ENCODE measurements around the gene FAM120C.

Gene FAM120C

DNA sequence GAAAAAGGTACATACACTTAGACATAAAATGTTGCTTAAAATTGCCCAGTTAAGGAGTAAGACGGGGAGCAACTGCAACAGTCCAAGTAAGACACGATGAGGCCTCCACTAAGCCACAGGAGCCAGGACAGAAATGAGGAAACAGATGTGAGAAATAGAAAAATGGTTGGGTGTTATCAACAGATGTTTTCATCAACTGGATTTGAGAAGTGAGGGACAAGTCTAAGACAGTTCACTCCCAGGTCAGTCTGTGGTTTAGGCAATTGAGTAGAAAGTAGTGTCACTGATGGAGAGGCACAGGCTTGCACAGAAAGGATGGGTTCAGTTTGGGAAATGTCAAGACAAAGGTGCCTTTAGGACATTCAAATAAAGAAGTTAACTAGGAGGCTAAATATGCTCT lies 115.3 kb downstream of the FAM120C start:
- POLR2A ChIA-PET = no interaction called here
- TF ChIP-seq, protein P1, sequence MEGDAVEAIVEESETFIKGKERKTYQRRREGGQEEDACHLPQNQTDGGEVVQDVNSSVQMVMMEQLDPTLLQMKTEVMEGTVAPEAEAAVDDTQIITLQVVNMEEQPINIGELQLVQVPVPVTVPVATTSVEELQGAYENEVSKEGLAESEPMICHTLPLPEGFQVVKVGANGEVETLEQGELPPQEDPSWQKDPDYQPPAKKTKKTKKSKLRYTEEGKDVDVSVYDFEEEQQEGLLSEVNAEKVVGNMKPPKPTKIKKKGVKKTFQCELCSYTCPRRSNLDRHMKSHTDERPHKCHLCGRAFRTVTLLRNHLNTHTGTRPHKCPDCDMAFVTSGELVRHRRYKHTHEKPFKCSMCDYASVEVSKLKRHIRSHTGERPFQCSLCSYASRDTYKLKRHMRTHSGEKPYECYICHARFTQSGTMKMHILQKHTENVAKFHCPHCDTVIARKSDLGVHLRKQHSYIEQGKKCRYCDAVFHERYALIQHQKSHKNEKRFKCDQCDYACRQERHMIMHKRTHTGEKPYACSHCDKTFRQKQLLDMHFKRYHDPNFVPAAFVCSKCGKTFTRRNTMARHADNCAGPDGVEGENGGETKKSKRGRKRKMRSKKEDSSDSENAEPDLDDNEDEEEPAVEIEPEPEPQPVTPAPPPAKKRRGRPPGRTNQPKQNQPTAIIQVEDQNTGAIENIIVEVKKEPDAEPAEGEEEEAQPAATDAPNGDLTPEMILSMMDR (IDR thresholded peaks at IDR 0.05; ENCODE audit: control extremely low read depth, extremely low read depth, low read depth, missing control alignments) = no peak

DNA sequence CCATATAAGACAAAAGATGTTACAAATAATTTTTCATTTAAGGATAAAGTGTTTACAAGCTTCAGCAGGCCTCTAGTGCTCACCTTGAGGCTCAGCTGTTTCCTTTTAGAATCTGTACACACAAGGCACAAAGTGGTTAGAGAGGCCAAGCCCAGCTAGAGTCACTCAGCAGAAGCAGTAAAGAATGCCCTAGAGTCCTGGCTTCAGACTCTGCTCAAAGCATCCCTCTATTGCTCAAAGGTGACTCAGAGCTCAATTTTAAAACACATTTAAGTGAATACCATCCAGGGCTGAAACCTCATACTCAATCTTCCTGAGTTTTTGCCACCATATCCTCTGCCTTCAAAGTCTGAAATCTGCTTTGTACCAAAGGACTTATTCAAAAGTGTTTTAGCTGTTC lies 116.2 kb downstream of the FAM120C start:
- ChIA-PET CTCF (interaction anchor here (1.0 kb wide), 1 partner anchor 10 kb away, joined by 5 read pairs; no protein-coding TSS in a partner anchor), POLR2A (no interaction called here)
- TF ChIP-seq, protein P1 (IDR thresholded peaks at IDR 0.05; ENCODE audit: control extremely low read depth, extremely low read depth, low read depth, missing control alignments) = no peak
- no peak for DNase-seq (ENCODE audit: extremely low spot score)

More for the DNA sequence above, 115.3 kb downstream of the FAM120C start:
- CTCF ChIA-PET = interaction anchor here (1.0 kb wide), 1 partner anchor 9 kb away, joined by 5 read pairs; no protein-coding TSS in a partner anchor
- DNase-seq (ENCODE audit: extremely low spot score) = no peak

DNA sequence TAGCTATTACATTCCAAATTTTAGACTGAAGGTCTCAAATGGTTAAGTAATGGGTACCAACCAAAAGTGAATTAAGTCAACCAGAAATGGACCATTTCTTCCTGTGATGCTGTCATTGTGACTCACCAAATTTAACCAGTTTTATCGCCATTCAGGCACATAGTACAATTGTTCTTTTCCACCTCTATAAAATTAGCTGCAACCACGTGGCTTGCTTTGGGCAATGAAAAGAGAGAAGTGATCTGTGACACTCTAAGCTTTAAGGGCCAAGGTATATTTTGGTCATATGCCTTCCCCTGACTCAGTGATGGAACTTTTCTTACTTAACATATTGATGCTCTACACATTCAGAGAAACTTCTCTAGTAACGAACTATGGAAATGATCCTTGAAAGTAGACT lies 118.5 kb downstream of the FAM120C start:
- TF ChIP-seq, protein P1 (IDR thresholded peaks at IDR 0.05; ENCODE audit: control extremely low read depth, extremely low read depth, low read depth, missing control alignments) = no peak
- ChIA-PET CTCF (no interaction called here), POLR2A (no interaction called here)
- DNase-seq (ENCODE audit: extremely low spot score) = no peak

DNA sequence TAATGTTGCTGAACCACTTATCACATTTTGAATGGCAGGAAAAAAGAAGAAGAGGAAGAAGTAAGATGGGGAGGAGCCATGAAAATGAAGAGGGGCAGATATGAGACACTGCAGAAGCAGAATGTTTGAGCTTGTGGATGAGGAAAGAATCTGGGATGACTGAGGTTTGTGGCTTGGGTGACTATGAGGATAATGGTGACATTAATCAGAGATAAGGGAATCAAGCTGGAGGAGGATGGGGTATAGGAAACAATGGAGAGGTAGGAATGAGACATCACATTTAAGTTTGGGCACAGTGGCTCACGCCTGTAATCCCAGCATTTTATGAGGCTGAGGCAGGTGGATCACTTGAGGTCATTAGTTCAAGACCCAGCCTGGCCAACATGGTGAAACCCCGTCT lies 119.7 kb downstream of the FAM120C start:
- TF ChIP-seq, protein P1 (IDR thresholded peaks at IDR 0.05; ENCODE audit: control extremely low read depth, extremely low read depth, low read depth, missing control alignments) = no peak
- CTCF ChIA-PET = no interaction called here
- DNase-seq (ENCODE audit: extremely low spot score) = no peak
- POLR2A ChIA-PET = no interaction called here

DNA sequence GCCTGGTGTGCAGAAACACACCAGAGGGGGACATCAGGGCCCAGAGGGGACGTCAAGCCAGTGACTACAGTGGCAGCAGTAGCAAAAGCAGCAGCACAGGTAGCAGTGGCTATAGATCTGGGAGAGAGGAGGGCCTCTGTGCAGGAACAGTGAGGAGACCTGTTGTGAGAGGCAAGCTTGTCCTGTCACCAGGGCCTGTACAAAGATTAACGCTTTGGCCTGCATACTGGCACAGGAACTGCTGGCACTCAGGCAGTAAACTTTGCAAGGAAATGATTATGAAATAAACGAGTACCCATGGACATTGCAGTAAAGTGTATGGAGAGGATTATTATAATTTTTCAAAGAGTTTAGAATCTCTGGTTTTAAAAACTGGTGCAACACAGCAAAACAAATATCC lies 133.3 kb downstream of the FAM120C start:
- no peak for DNase-seq (ENCODE audit: extremely low spot score)
- ChIA-PET POLR2A (no interaction called here), CTCF (no interaction called here)
- TF ChIP-seq, protein P1 (IDR thresholded peaks at IDR 0.05; ENCODE audit: control extremely low read depth, extremely low read depth, low read depth, missing control alignments) = no peak

DNA sequence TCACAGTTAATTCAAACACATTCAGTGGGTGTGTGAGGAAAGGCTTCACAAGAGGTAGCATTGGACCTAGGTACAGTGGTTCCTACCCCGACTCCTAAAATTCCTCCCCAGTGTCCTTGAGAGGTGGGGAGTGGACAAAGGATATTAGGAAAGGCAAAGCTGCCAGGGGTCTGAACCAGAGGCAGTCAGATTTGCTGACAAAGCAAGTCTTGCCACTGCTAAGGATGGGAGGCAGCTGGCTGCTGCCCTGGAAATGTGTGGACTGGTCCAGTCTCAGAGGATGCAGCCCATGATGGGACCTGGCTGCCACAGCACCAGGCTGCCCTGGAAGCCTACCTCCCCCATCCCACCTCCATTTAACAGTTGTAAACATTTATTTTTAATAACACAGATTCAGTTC lies 134.6 kb downstream of the FAM120C start:
- POLR2A ChIA-PET = no interaction called here
- CTCF ChIA-PET = no interaction called here
- no peak for DNase-seq (ENCODE audit: extremely low spot score)
- TF ChIP-seq, protein P1 (IDR thresholded peaks at IDR 0.05; ENCODE audit: control extremely low read depth, extremely low read depth, low read depth, missing control alignments) = no peak
